ENCODE results near the gene TTBK1.

DNA sequence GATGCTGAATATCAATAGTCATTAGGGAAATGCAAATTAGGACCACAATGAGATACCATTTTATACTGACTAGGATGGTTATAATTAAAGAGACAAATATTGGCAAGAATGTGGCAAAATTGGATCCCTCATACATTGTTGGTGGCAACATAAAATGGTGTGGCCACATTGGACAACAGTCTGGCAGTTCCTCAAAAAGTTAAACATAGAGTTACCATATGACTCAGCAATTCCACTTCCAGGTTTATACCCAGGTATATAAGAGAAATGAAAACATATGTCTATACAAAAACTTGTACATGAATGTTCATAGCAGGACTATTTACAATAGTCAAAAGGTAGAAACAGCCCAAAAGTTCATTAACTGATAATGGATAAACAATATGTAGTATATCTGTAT, 67.3 kb downstream of the TTBK1 start:
- TF ChIP-seq, protein P1, sequence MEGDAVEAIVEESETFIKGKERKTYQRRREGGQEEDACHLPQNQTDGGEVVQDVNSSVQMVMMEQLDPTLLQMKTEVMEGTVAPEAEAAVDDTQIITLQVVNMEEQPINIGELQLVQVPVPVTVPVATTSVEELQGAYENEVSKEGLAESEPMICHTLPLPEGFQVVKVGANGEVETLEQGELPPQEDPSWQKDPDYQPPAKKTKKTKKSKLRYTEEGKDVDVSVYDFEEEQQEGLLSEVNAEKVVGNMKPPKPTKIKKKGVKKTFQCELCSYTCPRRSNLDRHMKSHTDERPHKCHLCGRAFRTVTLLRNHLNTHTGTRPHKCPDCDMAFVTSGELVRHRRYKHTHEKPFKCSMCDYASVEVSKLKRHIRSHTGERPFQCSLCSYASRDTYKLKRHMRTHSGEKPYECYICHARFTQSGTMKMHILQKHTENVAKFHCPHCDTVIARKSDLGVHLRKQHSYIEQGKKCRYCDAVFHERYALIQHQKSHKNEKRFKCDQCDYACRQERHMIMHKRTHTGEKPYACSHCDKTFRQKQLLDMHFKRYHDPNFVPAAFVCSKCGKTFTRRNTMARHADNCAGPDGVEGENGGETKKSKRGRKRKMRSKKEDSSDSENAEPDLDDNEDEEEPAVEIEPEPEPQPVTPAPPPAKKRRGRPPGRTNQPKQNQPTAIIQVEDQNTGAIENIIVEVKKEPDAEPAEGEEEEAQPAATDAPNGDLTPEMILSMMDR (IDR thresholded peaks at IDR 0.05), result no peak
- TF ChIP-seq POLR2A (IDR thresholded peaks at IDR 0.05) (no peak), POLR2AphosphoS5 (IDR thresholded peaks at IDR 0.05) (no peak), EP300 (IDR thresholded peaks at IDR 0.05) (no peak)
